Fibroblast of peridontal ligament (primary cell): ENCODE results near the gene SCAMP5.

Source experiments
- DNase-seq: peaks from one replicate; pipeline ENCODE4 v3.0.0-alpha.2; 2010; ENCODE audit errors: extremely low read depth

SCAMP5 gene

DNA sequence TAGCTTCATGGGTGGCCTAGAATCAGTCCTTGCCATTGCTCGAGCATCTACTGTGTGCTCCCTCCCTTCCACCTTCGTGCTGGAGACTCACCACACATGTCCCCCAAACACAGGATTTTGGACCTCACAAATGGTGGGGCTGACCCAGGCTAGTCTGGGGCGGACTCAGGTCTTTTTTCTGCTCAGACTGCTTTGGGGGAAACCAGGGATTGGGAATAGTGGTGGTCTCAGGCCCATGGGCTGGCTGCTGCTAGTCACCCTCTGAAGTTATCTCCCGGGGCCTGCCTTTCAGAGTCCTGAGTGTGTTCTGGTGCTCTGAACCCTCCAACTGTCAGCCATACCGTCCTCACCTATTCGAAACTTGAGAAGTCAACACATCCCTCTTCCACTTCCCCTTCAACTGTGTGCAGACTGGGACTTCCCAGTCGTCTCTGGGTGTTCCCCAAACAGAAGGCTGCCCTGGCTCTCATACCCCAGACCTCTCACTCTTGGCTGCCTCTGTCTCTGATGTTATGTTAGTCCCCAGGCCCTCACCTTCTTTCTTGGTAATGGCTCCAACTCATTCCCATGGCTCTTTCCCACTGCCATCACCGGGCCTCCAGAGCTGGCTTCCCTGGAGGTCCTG is 74.0 kb downstream of the SCAMP5 start:
- DNase-seq = no peak

GRCh38 chr15:75070674-75071073 is 75.3 kb downstream of the SCAMP5 start:
- no peak for DNase-seq
